CD8-positive, alpha-beta memory T cell (primary cell): ENCODE measurements around the gene ERMN. TPM values are rescaled to one million over a fixed set of nuclear protein-coding genes. Genes with fewer than 3 reads are reported as not detected.

Source experiments
- CTCF ChIA-PET: fragments of 350-600 bp; sonication (Branson Sonifier 250); formaldehyde crosslinking; loops from one replicate; lab custom pipeline; 2021; ENCODE audit warnings: antibody characterized with exemption; lab: Charles Lee
- POLR2A ChIA-PET: fragments of 350-600 bp; sonication (Branson Sonifier 250); formaldehyde crosslinking; loops from one replicate; lab custom pipeline; 2021; ENCODE audit warnings: antibody characterized with exemption; lab: Charles Lee
- DNase-seq, 5 donors: peaks; one replicate each; pipeline versions ENCODE4 v3.0.0 to v3.0.0-alpha.2; 2020 to 2022; ENCODE audit warnings: mixed read lengths in 1 of 5
- H3K27ac ChIP-seq: one replicate; pipeline ENCODE4 v1.7.0; 2013; ENCODE audit warnings: low read depth, mild to moderate bottlenecking, low read length, moderate library complexity
- H3K27me3 ChIP-seq: 2 replicates; pipeline ENCODE4 v1.7.0; 2013; ENCODE audit warnings: low read length, mild to moderate bottlenecking; ENCODE audit not compliant: insufficient read depth, poor library complexity, severe bottlenecking
- H3K36me3 ChIP-seq: 2 replicates; pipeline ENCODE4 v1.7.0; 2013; ENCODE audit warnings: mild to moderate bottlenecking, low read length, moderate library complexity; ENCODE audit not compliant: insufficient read depth
- H3K4me1 ChIP-seq: 2 replicates; pipeline ENCODE4 v1.7.0; 2013; ENCODE audit warnings: mild to moderate bottlenecking, low read length, moderate library complexity; ENCODE audit not compliant: insufficient read depth
- H3K4me3 ChIP-seq: 2 replicates; pipeline ENCODE4 v1.7.0; 2013; ENCODE audit warnings: mild to moderate bottlenecking, low read length
- H3K9me3 ChIP-seq: 2 replicates; pipeline ENCODE4 v1.7.0; 2013; ENCODE audit warnings: mild to moderate bottlenecking, low read length
- H3K27ac Mint-ChIP-seq, 8 donors: one replicate each; pipeline ENCODE4 v1.8.0; 2020 to 2021; ENCODE audit warnings: mixed read lengths in 8 of 8, mild to moderate bottlenecking in 6 of 8, inconsistent platforms in 3 of 8, moderate library complexity in 3 of 8
- H3K27me3 Mint-ChIP-seq, 2 donors: one replicate each; pipeline ENCODE4 v1.8.0; 2020 to 2021; ENCODE audit warnings: mixed read lengths in 2 of 2, mild to moderate bottlenecking in 1 of 2, moderate library complexity in 1 of 2
- H3K36me3 Mint-ChIP-seq, 3 donors: one replicate each; pipeline ENCODE4 v1.8.0; 2020 to 2021; ENCODE audit warnings: mixed read lengths in 3 of 3, inconsistent platforms in 1 of 3, mild to moderate bottlenecking in 1 of 3
- H3K4me1 Mint-ChIP-seq, 3 donors: one replicate each; pipeline ENCODE4 v1.8.0; 2020 to 2021; ENCODE audit warnings: mixed read lengths in 3 of 3, inconsistent platforms in 1 of 3, mild to moderate bottlenecking in 1 of 3
- H3K4me3 Mint-ChIP-seq, 7 donors: one replicate each; pipeline ENCODE4 v1.8.0; 2020 to 2021; ENCODE audit warnings: mixed read lengths in 7 of 7, mild to moderate bottlenecking in 6 of 7, moderate library complexity in 4 of 7, inconsistent platforms in 2 of 7
- H3K9me3 Mint-ChIP-seq, 5 donors: one replicate each; pipeline ENCODE4 v1.8.0; 2020 to 2022; ENCODE audit warnings: mixed read lengths in 5 of 5, mild to moderate bottlenecking in 3 of 5, moderate library complexity in 2 of 5, inconsistent platforms in 1 of 5
- polyA plus RNA-seq: library from polyadenylated mRNA; unstranded; fragments of 300-500 nt; fragmentation: Illumina TruSeq; gene quantifications from one replicate; pipeline ENCODE4 v1.2.3, GENCODE V29; 2021
- total RNA-seq, 2 experiments: library from RNA; stranded (reverse); gene quantifications; one replicate each; pipeline ENCODE4 v1.2.3, GENCODE V29; 2021

The ERMN gene
- total and polyA plus RNA-seq, 3 experiments from 2014 or later, result 0.20 to 0.64 (median 0.42) TPM

DNA sequence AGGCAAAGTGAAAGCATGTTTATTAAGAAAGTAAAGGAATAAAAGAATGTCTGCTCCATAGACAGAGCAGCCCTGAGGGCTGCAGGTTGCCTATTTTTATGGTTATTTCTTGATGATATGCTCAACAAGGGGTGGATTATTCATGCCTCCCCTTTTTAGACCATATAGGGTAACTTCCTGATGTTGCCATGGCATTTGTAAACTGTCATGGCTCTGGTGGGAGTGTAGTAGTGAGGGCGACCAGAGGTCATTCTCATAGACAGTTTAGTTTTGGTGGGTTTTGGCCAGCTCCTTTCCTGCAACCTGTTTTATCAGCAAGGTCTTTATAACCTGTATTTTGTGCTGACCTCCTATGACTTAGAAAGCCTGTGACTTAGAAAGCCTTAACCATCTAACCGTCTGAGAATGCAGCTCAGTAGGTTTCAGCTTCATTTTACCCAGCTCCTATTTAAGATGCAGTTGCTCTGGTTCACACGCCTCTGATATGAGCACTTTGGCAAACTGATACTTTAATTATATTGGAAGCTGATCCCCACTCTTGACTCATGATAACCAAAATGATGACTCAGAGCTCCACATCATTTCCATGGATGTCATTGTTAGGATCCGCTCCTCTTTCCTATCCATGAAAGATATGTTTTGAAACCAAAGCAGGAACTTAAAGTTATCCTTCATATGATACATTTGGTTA is 14.5 kb upstream of the ERMN start:
- Histone ChIP-seq H3K4me3 (no peak overlapping the region), H3K27me3 (no peaks in the 10 kb centered on the region), H3K9me3 (no peaks in the 10 kb centered on the region), H3K27ac (no peak overlapping the region), H3K36me3 (no peaks in the 10 kb centered on the region), H3K4me1 (peaks cover 17% of the 10 kb centered on the region)
- H3K9me3 Mint-ChIP-seq, result peaks cover 16 to 35% (median 30%) of the 10 kb centered on the region in 5 donors
- no peak overlapping the region for H3K27ac Mint-ChIP-seq
- H3K27me3 Mint-ChIP-seq, result peaks cover 0 to 2% of the 10 kb centered on the region in 2 donors
- peaks cover 30 to 47% (median 38%) of the 10 kb centered on the region in 3 donors for H3K36me3 Mint-ChIP-seq
- no peak for DNase-seq
- H3K4me3 Mint-ChIP-seq, result no peak overlapping the region
- ChIA-PET POLR2A (no interaction called here), CTCF (interaction anchor here (0.9 to 6.1 kb wide), 3 partner anchors 8 to 537 kb away, joined by 3 to 73 read pairs (median 5); partner anchors contain the start of genes ACVR1 and ERMN)
- H3K4me1 Mint-ChIP-seq, result peaks cover 19 to 41% (median 27%) of the 10 kb centered on the region in 3 donors

DNA sequence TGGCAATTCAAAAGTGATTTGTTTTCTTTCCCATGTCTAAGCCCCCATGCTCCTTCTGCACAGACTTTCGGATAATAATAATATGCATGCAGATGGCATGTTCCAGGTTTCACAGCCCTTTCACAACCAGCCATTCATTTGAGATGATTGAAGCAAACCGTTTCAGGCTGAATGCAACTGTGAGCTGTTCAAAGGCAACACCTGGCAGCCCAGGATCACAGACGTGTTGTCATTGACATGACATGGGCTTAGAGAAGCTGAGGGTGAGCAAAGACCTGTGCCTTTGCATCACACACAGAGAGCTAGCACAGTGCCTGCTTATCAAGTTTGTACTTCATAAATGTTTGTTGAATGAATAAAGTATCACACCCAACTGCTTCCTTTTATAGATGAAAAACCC is 12.4 kb upstream of the ERMN start:
- Histone ChIP-seq H3K27ac (no peak overlapping the region), H3K4me3 (no peak overlapping the region), H3K9me3 (no peaks in the 10 kb centered on the region), H3K36me3 (no peaks in the 10 kb centered on the region), H3K4me1 (peaks cover 30% of the 10 kb centered on the region), H3K27me3 (no peaks in the 10 kb centered on the region)
- DNase-seq, result no peak
- no peak overlapping the region for H3K27ac Mint-ChIP-seq
- peaks cover 16 to 26% (median 22%) of the 10 kb centered on the region in 3 donors for H3K36me3 Mint-ChIP-seq
- no peaks in the 10 kb centered on the region for H3K27me3 Mint-ChIP-seq
- no peak overlapping the region for H3K4me3 Mint-ChIP-seq
- peaks cover 32 to 63% (median 48%) of the 10 kb centered on the region in 3 donors for H3K4me1 Mint-ChIP-seq
- H3K9me3 Mint-ChIP-seq, result peaks cover 1 to 16% (median 10%) of the 10 kb centered on the region in 5 donors
- CTCF ChIA-PET, result interaction anchor here (1.2 to 6.1 kb wide), 9 partner anchors 9 to 144 kb away, joined by 3 to 73 read pairs (median 8); partner anchors contain the start of gene ERMN
- POLR2A ChIA-PET, result no interaction called here

DNA sequence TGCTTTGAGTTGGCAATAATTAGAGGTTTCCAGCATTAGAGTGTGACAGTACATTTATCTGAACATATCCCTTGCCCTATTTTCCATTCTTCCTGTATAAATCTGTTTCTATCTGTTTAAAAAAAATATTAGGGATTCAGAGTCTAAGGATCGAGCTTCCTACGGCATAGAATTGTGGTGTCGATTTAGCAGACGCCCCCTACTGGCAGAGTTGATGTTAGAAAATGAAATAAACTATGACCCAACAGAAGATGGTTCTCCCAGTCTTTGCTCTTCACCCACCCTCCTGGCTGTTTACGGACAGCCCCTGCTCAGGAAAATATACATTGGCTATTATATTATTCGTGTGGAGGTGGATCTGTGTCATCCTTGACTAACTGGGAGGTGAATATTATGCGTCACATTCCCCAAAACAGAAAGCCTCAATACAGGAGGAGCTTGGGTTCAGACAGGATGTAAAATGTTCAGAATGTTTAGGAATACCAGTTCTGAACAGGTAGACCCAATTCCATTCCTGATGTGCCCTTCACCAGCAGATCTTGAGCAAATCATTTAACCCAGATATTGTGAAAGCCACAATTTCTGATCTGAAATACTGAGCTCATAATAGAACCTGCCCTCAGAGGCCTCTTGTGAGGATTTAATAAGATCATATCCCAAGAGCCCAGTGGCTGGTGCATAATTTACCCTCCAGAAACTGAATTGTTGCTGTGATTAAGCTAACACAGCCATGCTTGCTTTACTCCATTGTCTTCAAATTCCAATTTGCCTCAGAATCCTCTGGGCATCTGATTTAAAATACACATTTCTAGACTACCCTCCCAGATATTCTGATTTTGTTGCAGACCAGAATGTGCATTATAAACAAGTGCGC is 10.8 kb upstream of the ERMN start:
- no peaks in the 10 kb centered on the region for H3K36me3 ChIP-seq
- no peaks in the 10 kb centered on the region for H3K27me3 ChIP-seq
- H3K9me3 Mint-ChIP-seq, result peaks cover 0 to 2% (median 0%) of the 10 kb centered on the region in 5 donors
- peak; percentile 16 to 50 (median 39) for DNase-seq
- no peaks in the 10 kb centered on the region for H3K9me3 ChIP-seq
- H3K4me1 Mint-ChIP-seq, result peaks cover 45 to 79% (median 64%) of the 10 kb centered on the region in 3 donors
- peaks cover 44% of the 10 kb centered on the region for H3K4me1 ChIP-seq
- peak overlapping the region in 7 of 8 donors; percentile 18 to 75 (median 59) for H3K27ac Mint-ChIP-seq
- H3K27me3 Mint-ChIP-seq, result no peaks in the 10 kb centered on the region
- H3K27ac ChIP-seq, result no peak overlapping the region
- POLR2A ChIA-PET, result interaction anchor here (0.6 to 1.0 kb wide), 3 partner anchors 105 to 566 kb away, joined by 4 to 6 read pairs (median 5); partner anchors contain the start of gene CYTIP
- H3K4me3 Mint-ChIP-seq, result peak overlapping the region in 5 of 7 donors; percentile 22 to 82 (median 68)
- CTCF ChIA-PET, result interaction anchor here (0.6 to 6.1 kb wide), 33 partner anchors 10 to 251 kb away, joined by 3 to 73 read pairs (median 4); partner anchors contain the start of genes CYTIP and ERMN
- H3K36me3 Mint-ChIP-seq, result peaks cover 7 to 10% (median 7%) of the 10 kb centered on the region in 3 donors
- peak overlapping the region; percentile 12 for H3K4me3 ChIP-seq

DNA sequence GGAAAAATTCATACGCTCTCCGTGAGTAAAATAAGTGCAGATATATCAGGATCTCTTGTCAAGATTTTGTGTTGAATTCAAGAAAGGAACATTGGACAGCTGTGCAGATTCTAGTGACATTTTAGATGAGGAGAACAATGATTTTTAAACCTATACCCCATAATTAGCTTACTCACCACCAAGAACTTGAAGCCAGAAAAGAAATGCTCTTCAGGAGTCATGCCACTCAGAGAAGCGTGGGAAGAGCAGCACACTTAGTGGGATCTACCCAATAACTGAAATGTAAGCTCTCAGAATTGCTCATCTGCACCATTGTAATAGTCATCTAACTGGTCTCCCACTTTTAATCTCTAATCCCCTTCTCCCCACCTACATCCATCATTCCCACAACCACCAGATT is 9.2 kb upstream of the ERMN start:
- Histone ChIP-seq H3K27ac (no peak overlapping the region), H3K36me3 (no peaks in the 10 kb centered on the region), H3K4me1 (peaks cover 59% of the 10 kb centered on the region), H3K27me3 (no peaks in the 10 kb centered on the region), H3K9me3 (no peaks in the 10 kb centered on the region), H3K4me3 (no peak overlapping the region)
- Mint-ChIP-seq H3K27me3 (no peaks in the 10 kb centered on the region), H3K4me1 (peaks cover 59 to 89% (median 80%) of the 10 kb centered on the region in 3 donors), H3K9me3 (peaks cover 0 to 2% (median 0%) of the 10 kb centered on the region in 5 donors), H3K36me3 (peaks cover 0 to 2% (median 0%) of the 10 kb centered on the region in 3 donors), H3K4me3 (no peak overlapping the region), H3K27ac (peak overlapping the region in 2 of 8 donors; percentile 8 to 25)
- ChIA-PET POLR2A (no interaction called here), CTCF (interaction anchor here (0.9 to 6.1 kb wide), 13 partner anchors 9 to 148 kb away, joined by 3 to 73 read pairs (median 6); partner anchors contain the start of genes CYTIP and ERMN)
- no peak for DNase-seq

DNA sequence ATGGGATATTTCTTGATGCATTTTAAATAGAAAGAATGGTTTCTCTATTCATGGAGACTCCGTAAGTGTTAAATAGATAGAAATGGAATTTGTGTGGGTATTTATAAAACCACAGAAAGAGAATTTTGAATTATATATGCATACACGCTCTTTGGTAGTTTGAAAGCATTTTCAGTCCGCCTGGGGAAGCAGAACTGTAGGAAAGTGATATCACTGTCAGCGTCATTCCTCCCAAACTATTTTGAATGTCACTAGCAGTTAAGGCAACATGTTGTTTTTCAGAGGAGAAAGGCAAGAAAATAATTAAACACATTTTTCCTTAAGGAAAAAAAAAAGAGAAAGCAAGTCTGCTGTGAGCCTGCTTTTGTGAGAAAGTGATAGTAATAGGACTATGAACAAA is 8.7 kb upstream of the ERMN start:
- no peak overlapping the region for H3K27ac ChIP-seq
- peaks cover 59% of the 10 kb centered on the region for H3K4me1 ChIP-seq
- Mint-ChIP-seq H3K4me1 (peaks cover 61 to 91% (median 85%) of the 10 kb centered on the region in 3 donors), H3K36me3 (peaks cover 0 to 2% (median 0%) of the 10 kb centered on the region in 3 donors), H3K4me3 (no peak overlapping the region), H3K27me3 (no peaks in the 10 kb centered on the region), H3K9me3 (peaks cover 0 to 2% (median 0%) of the 10 kb centered on the region in 5 donors), H3K27ac (peak overlapping the region in 3 of 8 donors; percentile 8 to 62 (median 19))
- ChIA-PET POLR2A (no interaction called here), CTCF (interaction anchor here (0.9 to 4.3 kb wide), 10 partner anchors 12 to 131 kb away, joined by 3 to 27 read pairs (median 4); partner anchors contain the start of gene CYTIP)
- no peak for DNase-seq
- H3K9me3 ChIP-seq, result no peaks in the 10 kb centered on the region
- H3K4me3 ChIP-seq, result no peak overlapping the region
- no peaks in the 10 kb centered on the region for H3K36me3 ChIP-seq
- H3K27me3 ChIP-seq, result no peaks in the 10 kb centered on the region

DNA sequence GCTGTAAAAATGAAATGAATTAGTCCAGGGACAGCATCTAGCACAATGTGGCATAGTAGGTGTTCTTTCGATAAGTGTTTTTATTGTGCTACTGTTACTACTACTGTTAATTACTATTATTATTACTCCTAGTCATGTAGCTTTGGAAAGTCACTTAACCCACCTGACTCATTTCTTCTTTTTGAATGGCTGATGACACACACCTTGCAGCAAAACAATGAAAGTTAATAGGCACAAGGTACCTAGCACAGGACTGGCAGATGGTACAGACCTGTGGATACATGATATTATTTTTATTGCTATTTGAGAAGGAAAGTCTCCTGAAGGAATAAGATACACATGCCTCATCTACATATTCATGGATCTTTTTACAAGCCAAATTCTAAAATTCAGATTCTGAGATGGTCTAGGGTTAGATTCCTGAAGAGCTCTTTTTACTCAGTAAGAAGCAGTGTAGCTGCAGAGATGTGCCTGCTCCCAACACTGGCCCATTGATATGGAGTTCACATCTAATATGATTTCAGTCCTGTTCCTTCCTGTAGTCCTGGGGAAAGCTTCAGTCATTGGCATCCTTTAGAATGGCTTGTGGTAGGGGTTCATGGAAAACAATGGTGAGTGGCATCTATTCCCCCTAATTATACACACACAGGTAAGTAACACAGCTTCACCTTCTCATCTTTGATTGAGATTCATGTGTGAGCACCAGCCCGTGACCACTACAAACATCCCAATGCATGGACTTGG is 7.9 kb upstream of the ERMN start:
- peak overlapping the region in 6 of 8 donors; percentile 34 to 82 (median 72) for H3K27ac Mint-ChIP-seq
- Histone ChIP-seq H3K27ac (no peak overlapping the region), H3K9me3 (no peaks in the 10 kb centered on the region), H3K36me3 (no peaks in the 10 kb centered on the region), H3K4me3 (no peak overlapping the region), H3K4me1 (peaks cover 59% of the 10 kb centered on the region), H3K27me3 (no peaks in the 10 kb centered on the region)
- POLR2A ChIA-PET, result interaction anchor here (1.8 to 3.4 kb wide), 2 partner anchors 88 to 106 kb away, joined by 5 to 21 read pairs; no protein-coding TSS in a partner anchor
- CTCF ChIA-PET, result interaction anchor here (0.9 to 2.2 kb wide), 8 partner anchors 100 to 296 kb away, joined by 3 to 5 read pairs (median 4); partner anchors contain the start of genes ACVR1C and CYTIP
- no peaks in the 10 kb centered on the region for H3K27me3 Mint-ChIP-seq
- DNase-seq, result no peak
- peaks cover 0 to 2% (median 0%) of the 10 kb centered on the region in 5 donors for H3K9me3 Mint-ChIP-seq
- peaks cover 65 to 93% (median 88%) of the 10 kb centered on the region in 3 donors for H3K4me1 Mint-ChIP-seq
- H3K4me3 Mint-ChIP-seq, result peak overlapping the region in 2 of 7 donors; percentile 26 to 70
- peaks cover 0 to 2% (median 0%) of the 10 kb centered on the region in 3 donors for H3K36me3 Mint-ChIP-seq

DNA sequence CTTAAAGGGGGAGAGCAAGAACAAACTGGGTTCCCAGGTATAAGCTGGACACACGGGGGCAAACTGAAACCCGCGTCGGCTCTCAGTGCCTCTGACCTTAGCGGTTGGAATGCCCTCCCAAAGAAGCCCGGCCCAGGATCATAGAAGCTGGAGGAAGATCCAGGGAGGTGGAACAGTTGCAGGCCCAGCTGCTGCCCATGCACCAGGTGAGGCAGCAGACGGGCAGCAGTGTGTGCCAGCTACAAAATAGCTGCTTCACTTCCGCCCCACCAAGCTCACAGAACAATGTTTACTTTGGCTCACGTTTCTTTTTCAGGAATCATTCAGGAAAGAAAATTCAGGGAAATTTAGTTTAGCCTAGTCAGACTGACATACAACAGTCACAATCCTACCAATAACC is 3.9 kb upstream of the ERMN start:
- Mint-ChIP-seq H3K9me3 (peaks cover 0 to 2% (median 0%) of the 10 kb centered on the region in 5 donors), H3K4me1 (peaks cover 58 to 74% (median 72%) of the 10 kb centered on the region in 3 donors), H3K4me3 (no peak overlapping the region), H3K27me3 (no peaks in the 10 kb centered on the region), H3K36me3 (no peaks in the 10 kb centered on the region), H3K27ac (peak overlapping the region in 5 of 8 donors; percentile 18 to 58 (median 27))
- H3K36me3 ChIP-seq, result no peaks in the 10 kb centered on the region
- no peak for DNase-seq
- peaks cover 55% of the 10 kb centered on the region for H3K4me1 ChIP-seq
- no peak overlapping the region for H3K27ac ChIP-seq
- ChIA-PET CTCF (interaction anchor here (0.9 to 6.8 kb wide), 10 partner anchors 22 to 168 kb away, joined by 3 to 68 read pairs (median 4); partner anchors contain the start of gene CYTIP), POLR2A (interaction anchor here (0.7 kb wide), 1 partner anchor 134 kb away, joined by 3 read pairs; no protein-coding TSS in a partner anchor)
- H3K27me3 ChIP-seq, result no peaks in the 10 kb centered on the region
- no peaks in the 10 kb centered on the region for H3K9me3 ChIP-seq
- no peak overlapping the region for H3K4me3 ChIP-seq
